Mesendoderm (in vitro differentiated cells): ENCODE measurements around the gene PTPRJ.

Experiments used
- DNase-seq: peaks from one replicate; pipeline ENCODE4 v3.0.0; 2013
- H2AK5ac ChIP-seq: 2 replicates; pipeline ENCODE4 v1.6.1; 2013; ENCODE audit warnings: low read length, inconsistent platforms
- H2BK120ac ChIP-seq: 2 replicates; pipeline ENCODE4 v1.6.1; 2013; ENCODE audit warnings: low read depth, mild to moderate bottlenecking, low read length, moderate library complexity, mixed read lengths
- H2BK15ac ChIP-seq: replicated peaks from 2 replicates; pipeline ENCODE4 v1.6.1; 2013; ENCODE audit warnings: low read depth, mild to moderate bottlenecking, moderate library complexity
- H2BK5ac ChIP-seq: 2 replicates; pipeline ENCODE4 v1.6.1; 2013; ENCODE audit warnings: low read length, inconsistent platforms
- H3K18ac ChIP-seq: 2 replicates; pipeline ENCODE4 v1.6.1; 2013; ENCODE audit warnings: mild to moderate bottlenecking, low read length, mixed read lengths
- H3K23ac ChIP-seq: one replicate; pipeline ENCODE4 v1.6.1; 2013; ENCODE audit warnings: low read length
- H3K27ac ChIP-seq: 2 replicates; pipeline ENCODE4 v1.5.1; 2013; ENCODE audit warnings: low read depth, mild to moderate bottlenecking, inconsistent platforms, low read length, moderate library complexity
- H3K27me3 ChIP-seq: 2 replicates; pipeline ENCODE4 v1.6.1; 2013; ENCODE audit warnings: low read length, control low read depth, mild to moderate bottlenecking, inconsistent platforms; ENCODE audit not compliant: insufficient read depth, poor library complexity
- H3K36me3 ChIP-seq: 2 replicates; pipeline ENCODE4 v1.6.1; 2013; ENCODE audit warnings: low read length, inconsistent platforms; ENCODE audit not compliant: control insufficient read depth, insufficient read depth
- H3K4ac ChIP-seq: one replicate; pipeline ENCODE4 v1.6.1; 2013; ENCODE audit warnings: low read depth, mild to moderate bottlenecking, low read length, moderate library complexity
- H3K4me1 ChIP-seq: 2 replicates; pipeline ENCODE4 v1.6.1; 2013; ENCODE audit warnings: low read depth, low read length, inconsistent platforms; ENCODE audit not compliant: control insufficient read depth
- H3K4me2 ChIP-seq: 2 replicates; pipeline ENCODE4 v1.6.1; 2013; ENCODE audit warnings: low read length
- H3K4me3 ChIP-seq: 2 replicates; pipeline ENCODE4 v1.5.1; 2013; ENCODE audit warnings: mild to moderate bottlenecking, low read length
- H3K56ac ChIP-seq: one replicate; pipeline ENCODE4 v1.6.1; 2013; ENCODE audit warnings: low read length
- H3K79me1 ChIP-seq: 2 replicates; pipeline ENCODE4 v1.6.1; 2013; ENCODE audit warnings: low read length, inconsistent platforms
- H3K79me2 ChIP-seq: 2 replicates; pipeline ENCODE4 v1.6.1; 2013; ENCODE audit warnings: mild to moderate bottlenecking, low read length; ENCODE audit not compliant: control insufficient read depth, insufficient read depth
- H3K9ac ChIP-seq: 2 replicates; pipeline ENCODE4 v1.6.1; 2013; ENCODE audit warnings: low read length, inconsistent platforms
- H4K5ac ChIP-seq: one replicate; pipeline ENCODE4 v1.6.1; 2013; ENCODE audit warnings: low read length
- H4K8ac ChIP-seq: one replicate; pipeline ENCODE4 v1.6.1; 2013; ENCODE audit warnings: low read depth, mild to moderate bottlenecking, control low read depth, low read length, moderate library complexity
- WGBS: extraction: QIAGEN DNeasy Blood & Tissue Kit; methylation state at CpG from one replicate; pipeline ENCODE4 v1.1.7; 2013; ENCODE audit warnings: low lambda C conversion rate, missing lambda C conversion rate; ENCODE audit not compliant: insufficient coverage; ENCODE audit errors: extremely low coverage; 5-methylcytosine and 5-hydroxymethylcytosine counted together

Gene PTPRJ

GRCh38 chr11:48041877-48042695 is 61.7 kb downstream of the PTPRJ start:
- no peaks in the 10 kb centered on the region for H3K36me3 ChIP-seq
- no peak overlapping the region for H3K4me3 ChIP-seq
- H3K4me2 ChIP-seq = no peak overlapping the region
- no peak overlapping the region for H2AK5ac ChIP-seq
- DNase-seq = no peak
- H3K18ac ChIP-seq = no peak overlapping the region
- H3K27me3 ChIP-seq = no peaks in the 10 kb centered on the region
- H3K27ac ChIP-seq = no peak overlapping the region
- H3K4ac ChIP-seq = no peak overlapping the region
- H4K5ac ChIP-seq = no peak overlapping the region
- no peak overlapping the region for H3K56ac ChIP-seq
- no peak overlapping the region for H2BK120ac ChIP-seq
- H3K23ac ChIP-seq = no peak overlapping the region
- peaks cover 12% of the 10 kb centered on the region for H3K79me1 ChIP-seq
- H2BK5ac ChIP-seq = no peak overlapping the region
- H3K9ac ChIP-seq = no peak overlapping the region
- H3K4me1 ChIP-seq = peaks cover 6% of the 10 kb centered on the region
- H4K8ac ChIP-seq = no peak overlapping the region
- H2BK15ac ChIP-seq = no peak overlapping the region
- H3K79me2 ChIP-seq = peaks cover 3% of the 10 kb centered on the region
- WGBS = no CpG with 5 or more reads among the region's 5 CpGs

- H4K8ac ChIP-seq = no peak overlapping the region
- no peak overlapping the region for H3K4ac ChIP-seq
- DNase-seq = no peak
- H3K23ac ChIP-seq = no peak overlapping the region
- H4K5ac ChIP-seq = no peak overlapping the region
- no peak overlapping the region for H2BK15ac ChIP-seq
- no CpG with 5 or more reads among the region's 8 CpGs for WGBS
- H3K9ac ChIP-seq = no peak overlapping the region
- H3K56ac ChIP-seq = no peak overlapping the region
- no peak overlapping the region for H2BK120ac ChIP-seq
- no peak overlapping the region for H3K18ac ChIP-seq
- no peak overlapping the region for H2BK5ac ChIP-seq
- no peak overlapping the region for H3K27ac ChIP-seq
- peaks cover 7% of the 10 kb centered on the region for H3K79me1 ChIP-seq
- H3K27me3 ChIP-seq = no peaks in the 10 kb centered on the region
- peaks cover 6% of the 10 kb centered on the region for H3K4me1 ChIP-seq
- no peak overlapping the region for H3K4me3 ChIP-seq
- no peaks in the 10 kb centered on the region for H3K36me3 ChIP-seq
- H2AK5ac ChIP-seq = no peak overlapping the region
- no peak overlapping the region for H3K4me2 ChIP-seq
- peaks cover 3% of the 10 kb centered on the region for H3K79me2 ChIP-seq
Measured at GRCh38 chr11:48043111-48043990, 63.0 kb downstream of the PTPRJ start.

- no peak overlapping the region for H4K8ac ChIP-seq
- no peak overlapping the region for H2BK15ac ChIP-seq
- DNase-seq = no peak
- WGBS = no CpG with 5 or more reads among the region's 9 CpGs
- H3K79me1 ChIP-seq = peaks cover 7% of the 10 kb centered on the region
- H3K23ac ChIP-seq = no peak overlapping the region
- no peak overlapping the region for H2AK5ac ChIP-seq
- H3K9ac ChIP-seq = no peak overlapping the region
- no peak overlapping the region for H3K4me3 ChIP-seq
- no peak overlapping the region for H3K4me2 ChIP-seq
- H3K4me1 ChIP-seq = peaks cover 6% of the 10 kb centered on the region
- no peak overlapping the region for H3K4ac ChIP-seq
- H2BK5ac ChIP-seq = no peak overlapping the region
- H3K79me2 ChIP-seq = peaks cover 3% of the 10 kb centered on the region
- H3K18ac ChIP-seq = no peak overlapping the region
- H2BK120ac ChIP-seq = no peak overlapping the region
- no peak overlapping the region for H3K27ac ChIP-seq
- H3K27me3 ChIP-seq = no peaks in the 10 kb centered on the region
- H3K56ac ChIP-seq = no peak overlapping the region
- H3K36me3 ChIP-seq = no peaks in the 10 kb centered on the region
- no peak overlapping the region for H4K5ac ChIP-seq
Measured at GRCh38 chr11:48043991-48044512, 63.7 kb downstream of the PTPRJ start.

GRCh38 chr11:48044577-48044976 is 64.2 kb downstream of the PTPRJ start:
- WGBS = no CpG with 5 or more reads among the region's 7 CpGs

GRCh38 chr11:48045536-48045935 is 65.2 kb downstream of the PTPRJ start:
- Histone ChIP-seq H3K4ac (no peak overlapping the region), H2AK5ac (no peak overlapping the region), H2BK15ac (no peak overlapping the region), H3K56ac (no peak overlapping the region), H2BK5ac (no peak overlapping the region), H4K5ac (no peak overlapping the region), H3K27me3 (no peaks in the 10 kb centered on the region), H3K4me1 (peaks cover 6% of the 10 kb centered on the region), H3K23ac (no peak overlapping the region), H3K36me3 (no peaks in the 10 kb centered on the region), H3K4me3 (no peak overlapping the region), H2BK120ac (no peak overlapping the region), H3K9ac (no peak overlapping the region), H3K79me1 (peaks cover 7% of the 10 kb centered on the region), H4K8ac (no peak overlapping the region), H3K27ac (no peak overlapping the region), H3K4me2 (no peak overlapping the region), H3K18ac (no peak overlapping the region), H3K79me2 (peaks cover 3% of the 10 kb centered on the region)
- DNase-seq = no peak
- no CpG with 5 or more reads among the region's 5 CpGs for WGBS

More at GRCh38 chr11:48044577-48044976, 64.2 kb downstream of the PTPRJ start:
- no peak overlapping the region for H4K8ac ChIP-seq
- no peak overlapping the region for H2AK5ac ChIP-seq
- H3K27ac ChIP-seq = no peak overlapping the region
- H2BK5ac ChIP-seq = no peak overlapping the region
- no peak for DNase-seq
- peak overlapping the region; percentile 64 for H3K56ac ChIP-seq
- H3K27me3 ChIP-seq = no peaks in the 10 kb centered on the region
- no peak overlapping the region for H3K4me3 ChIP-seq
- no peak overlapping the region for H3K4ac ChIP-seq
- no peak overlapping the region for H3K4me2 ChIP-seq
- no peak overlapping the region for H3K9ac ChIP-seq
- H2BK120ac ChIP-seq = no peak overlapping the region
- H3K79me2 ChIP-seq = peaks cover 3% of the 10 kb centered on the region
- H2BK15ac ChIP-seq = no peak overlapping the region
- no peak overlapping the region for H3K18ac ChIP-seq
- H4K5ac ChIP-seq = no peak overlapping the region
- H3K79me1 ChIP-seq = peaks cover 7% of the 10 kb centered on the region
- peak overlapping the region; percentile 6 for H3K23ac ChIP-seq
- no peaks in the 10 kb centered on the region for H3K36me3 ChIP-seq
- H3K4me1 ChIP-seq = peaks cover 6% of the 10 kb centered on the region
